CD14-positive monocyte (primary cell): ENCODE data around the gene SH3RF3. TPM values are rescaled to one million over a fixed set of nuclear protein-coding genes. Genes with fewer than 3 reads are reported as not detected.

Experiments used
- DNase-seq, 3 donors: peaks; one replicate each; pipeline ENCODE4 v3.0.0-alpha.2; 2011 to 2022
- H2AFZ ChIP-seq: 2 replicates; pipeline ENCODE4 v1.6.0; 2012; ENCODE audit warnings: mild to moderate bottlenecking, low read depth, low read length, inconsistent platforms; ENCODE audit not compliant: insufficient read depth, poor library complexity, severe bottlenecking
- H3K27ac ChIP-seq, 2 donors: 1 replicate in 1 of 2; 2 replicates in 1 of 2; pipeline ENCODE4 v1.5.1; 2012 to 2013; ENCODE audit warnings: low read length in 2 of 2, control low read depth in 1 of 2, inconsistent platforms in 1 of 2, low read depth in 1 of 2, mild to moderate bottlenecking in 1 of 2
- H3K27me3 ChIP-seq, 2 donors: one replicate each; pipeline versions ENCODE4 v1.6.0 to v1.6.1; 2011 to 2013; ENCODE audit warnings: low read length in 2 of 2; ENCODE audit not compliant: control insufficient read depth in 2 of 2, insufficient read depth in 2 of 2
- H3K36me3 ChIP-seq, 2 donors: replicated peaks in 1 of 2; 1 replicate in 1 of 2; 2 replicates in 1 of 2; pipeline versions ENCODE4 v1.5.1 to v1.6.1; 2012 to 2013; ENCODE audit warnings: low read length in 2 of 2, control low read depth in 1 of 2, inconsistent platforms in 1 of 2, mild to moderate bottlenecking in 1 of 2; ENCODE audit not compliant: insufficient read depth in 2 of 2, control insufficient read depth in 1 of 2
- H3K4me1 ChIP-seq, 2 donors: 1 replicate in 1 of 2; 2 replicates in 1 of 2; pipeline versions ENCODE4 v1.5.1 to v1.6.1; 2012 to 2013; ENCODE audit warnings: low read length in 2 of 2, control low read depth in 1 of 2, inconsistent platforms in 1 of 2, mild to moderate bottlenecking in 1 of 2, moderate library complexity in 1 of 2; ENCODE audit not compliant: insufficient read depth in 2 of 2, control insufficient read depth in 1 of 2
- H3K4me2 ChIP-seq: replicated peaks from 2 replicates; pipeline ENCODE3; 2012; ENCODE audit warnings: low read length, moderate library complexity, mild to moderate bottlenecking; ENCODE audit not compliant: poor library complexity, severe bottlenecking; ENCODE audit errors: extremely low read depth
- H3K4me3 ChIP-seq, 3 experiments: fragments of 200-600 bp in 1 of 3; sonication (generic) in 1 of 3; replicated peaks in 1 of 3; 1 replicate in 2 of 3; 2 replicates in 1 of 3; pipeline ENCODE4 v1.5.1; 2011 to 2013; ENCODE audit warnings: low read length in 3 of 3, mild to moderate bottlenecking in 3 of 3, control low read depth in 2 of 3, low read depth in 2 of 3, inconsistent platforms in 1 of 3, moderate library complexity in 1 of 3
- H3K79me2 ChIP-seq: 2 replicates; pipeline ENCODE4 v1.6.0; 2012; ENCODE audit warnings: mild to moderate bottlenecking, control low read depth, inconsistent platforms, low read length, moderate library complexity; ENCODE audit not compliant: insufficient read depth
- H3K9ac ChIP-seq: 2 replicates; pipeline ENCODE4 v1.6.0; 2017; ENCODE audit warnings: low read length, mild to moderate bottlenecking; ENCODE audit not compliant: insufficient read depth, poor library complexity, severe bottlenecking
- H3K9me3 ChIP-seq, 2 donors: replicated peaks in 1 of 2; 1 replicate in 1 of 2; 2 replicates in 1 of 2; pipeline versions ENCODE4 v1.5.1 to v1.6.1; 2012 to 2013; ENCODE audit warnings: low read length in 2 of 2, control low read depth in 1 of 2; ENCODE audit not compliant: control insufficient read depth in 1 of 2, insufficient read depth in 1 of 2
- H4K20me1 ChIP-seq: 2 replicates; pipeline ENCODE4 v1.6.0; 2012; ENCODE audit warnings: mild to moderate bottlenecking, low read length, control low read depth, moderate library complexity; ENCODE audit not compliant: insufficient read depth
- H3K27ac Mint-ChIP-seq, 7 donors: one replicate each; pipeline ENCODE4 v1.8.0; 2020; ENCODE audit warnings: mild to moderate bottlenecking in 7 of 7, mixed read lengths in 7 of 7, moderate library complexity in 6 of 7, inconsistent platforms in 2 of 7
- H3K27me3 Mint-ChIP-seq, 3 donors: one replicate each; pipeline ENCODE4 v1.8.0; 2021 to 2022; ENCODE audit warnings: low read depth in 3 of 3, mild to moderate bottlenecking in 3 of 3, mixed read lengths in 3 of 3, moderate library complexity in 3 of 3, inconsistent platforms in 1 of 3
- H3K36me3 Mint-ChIP-seq, 2 donors: one replicate each; pipeline ENCODE4 v1.8.0; 2020; ENCODE audit warnings: mixed read lengths in 2 of 2, inconsistent platforms in 1 of 2, mild to moderate bottlenecking in 1 of 2
- H3K4me1 Mint-ChIP-seq: one replicate; pipeline ENCODE4 v1.8.0; 2020; ENCODE audit warnings: mild to moderate bottlenecking, mixed read lengths
- H3K4me3 Mint-ChIP-seq, 2 donors: one replicate each; pipeline ENCODE4 v1.8.0; 2020; ENCODE audit warnings: mild to moderate bottlenecking in 2 of 2, mixed read lengths in 2 of 2, moderate library complexity in 1 of 2
- H3K9me3 Mint-ChIP-seq, 7 donors: one replicate each; pipeline ENCODE4 v1.8.0; 2020 to 2022; ENCODE audit warnings: mixed read lengths in 7 of 7, mild to moderate bottlenecking in 6 of 7, moderate library complexity in 6 of 7, inconsistent platforms in 2 of 7
- WGBS: methylation state at CpG from one replicate; pipeline ENCODE4 v1.1.5; 2013; ENCODE audit warnings: missing lambda C conversion rate; ENCODE audit not compliant: insufficient coverage; 5-methylcytosine and 5-hydroxymethylcytosine counted together
- intact Hi-C, 2 donors: fragments of 100-400 bp; cut with micrococcal nuclease; formaldehyde crosslinking; loops; one replicate each; pipeline versions ENCODE4 v1.15.0 to v1.15.1; 2023
- polyA plus RNA-seq, 3 donors: library from polyadenylated mRNA; depleted of rRNA in 1 of 3; unstranded in 2 of 3; stranded (reverse) in 1 of 3; fragments of 300-500 nt in 2 of 3; fragments of >200 nt in 1 of 3; fragmentation: Illumina TruSeq in 2 of 3; gene quantifications; 1 replicate in 2 of 3; 2 replicates in 1 of 3; pipeline ENCODE4 v1.2.3, GENCODE V29; 2012 to 2021
- TF ChIP-seq, protein P1 (sequence below): fragments of 200-600 bp; IDR thresholded peaks from one replicate; pipeline ENCODE4 v1.8.0; 2022; ENCODE audit warnings: antibody characterized with exemption, mild to moderate bottlenecking

Gene SH3RF3
- polyA plus RNA-seq, 3 donors = 0.25 to 0.75 (median 0.34) TPM

GRCh38 chr2:109147405-109147804 lies 18.4 kb downstream of the SH3RF3 start:
- no peak overlapping the region for H3K9ac ChIP-seq
- intact Hi-C loops = no loop called here
- H3K4me1 Mint-ChIP-seq = no peaks in the 10 kb centered on the region
- no peak for DNase-seq
- H3K79me2 ChIP-seq = no peaks in the 10 kb centered on the region
- H3K27me3 ChIP-seq = no peaks in the 10 kb centered on the region
- H3K4me3 Mint-ChIP-seq = no peak overlapping the region
- no peak overlapping the region for H2AFZ ChIP-seq
- no peaks in the 10 kb centered on the region for H3K4me1 ChIP-seq
- TF ChIP-seq, protein P1, sequence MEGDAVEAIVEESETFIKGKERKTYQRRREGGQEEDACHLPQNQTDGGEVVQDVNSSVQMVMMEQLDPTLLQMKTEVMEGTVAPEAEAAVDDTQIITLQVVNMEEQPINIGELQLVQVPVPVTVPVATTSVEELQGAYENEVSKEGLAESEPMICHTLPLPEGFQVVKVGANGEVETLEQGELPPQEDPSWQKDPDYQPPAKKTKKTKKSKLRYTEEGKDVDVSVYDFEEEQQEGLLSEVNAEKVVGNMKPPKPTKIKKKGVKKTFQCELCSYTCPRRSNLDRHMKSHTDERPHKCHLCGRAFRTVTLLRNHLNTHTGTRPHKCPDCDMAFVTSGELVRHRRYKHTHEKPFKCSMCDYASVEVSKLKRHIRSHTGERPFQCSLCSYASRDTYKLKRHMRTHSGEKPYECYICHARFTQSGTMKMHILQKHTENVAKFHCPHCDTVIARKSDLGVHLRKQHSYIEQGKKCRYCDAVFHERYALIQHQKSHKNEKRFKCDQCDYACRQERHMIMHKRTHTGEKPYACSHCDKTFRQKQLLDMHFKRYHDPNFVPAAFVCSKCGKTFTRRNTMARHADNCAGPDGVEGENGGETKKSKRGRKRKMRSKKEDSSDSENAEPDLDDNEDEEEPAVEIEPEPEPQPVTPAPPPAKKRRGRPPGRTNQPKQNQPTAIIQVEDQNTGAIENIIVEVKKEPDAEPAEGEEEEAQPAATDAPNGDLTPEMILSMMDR = no peak
- no peak overlapping the region for H3K27ac Mint-ChIP-seq
- WGBS = 100% methylated on average over 3 of the region's 7 CpGs
- no peaks in the 10 kb centered on the region for H3K9me3 Mint-ChIP-seq
- H3K36me3 ChIP-seq = no peaks in the 10 kb centered on the region
- no peak overlapping the region for H3K4me2 ChIP-seq
- H3K9me3 ChIP-seq = no peaks in the 10 kb centered on the region
- no peak overlapping the region for H3K27ac ChIP-seq
- H3K36me3 Mint-ChIP-seq = no peaks in the 10 kb centered on the region
- H3K27me3 Mint-ChIP-seq = peaks cover 4 to 9% (median 6%) of the 10 kb centered on the region in 3 donors
- H3K4me3 ChIP-seq = no peak overlapping the region
- no peaks in the 10 kb centered on the region for H4K20me1 ChIP-seq

DNA sequence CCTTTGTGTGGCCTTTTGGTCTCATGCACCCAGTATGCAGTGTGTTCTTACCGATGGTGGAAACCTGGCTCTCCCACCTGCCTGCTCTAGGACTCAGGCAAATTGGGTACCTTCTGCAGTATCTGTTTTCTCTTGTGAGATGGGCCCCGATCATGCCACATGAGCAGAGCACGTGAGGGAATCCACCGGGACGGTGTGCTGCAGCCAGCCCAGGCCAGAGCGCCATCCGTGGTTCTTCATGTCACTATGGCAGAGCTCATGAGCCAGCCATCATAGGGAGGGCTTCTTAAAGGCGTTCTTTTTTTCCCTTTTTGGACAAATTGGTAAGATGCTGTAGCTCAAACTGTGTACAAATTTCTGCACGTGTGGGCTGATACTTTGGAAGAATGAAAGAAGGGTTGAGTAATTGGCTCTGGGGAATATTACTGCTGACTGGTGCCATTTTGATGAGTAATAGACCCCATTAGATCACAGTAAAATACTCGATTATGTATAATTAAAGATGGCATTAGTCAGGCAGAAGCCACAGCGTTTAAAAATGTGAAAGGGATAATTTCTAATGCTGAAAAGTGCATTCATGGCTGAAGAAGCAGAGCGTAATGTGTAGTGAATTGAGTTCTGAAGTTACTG lies 19.2 kb downstream of the SH3RF3 start:
- 86% methylated on average over 9 of the region's 12 CpGs for WGBS
- H3K27ac ChIP-seq = no peak overlapping the region
- no peak overlapping the region for H3K4me2 ChIP-seq
- H3K79me2 ChIP-seq = no peaks in the 10 kb centered on the region
- no peak overlapping the region for H2AFZ ChIP-seq
- H3K9me3 ChIP-seq = no peaks in the 10 kb centered on the region
- intact Hi-C loops = no loop called here
- no peaks in the 10 kb centered on the region for H3K4me1 ChIP-seq
- no peak overlapping the region for H3K9ac ChIP-seq
- H4K20me1 ChIP-seq = no peaks in the 10 kb centered on the region
- no peaks in the 10 kb centered on the region for H3K27me3 ChIP-seq
- TF ChIP-seq, protein P1 = no peak
- Mint-ChIP-seq H3K36me3 (no peaks in the 10 kb centered on the region), H3K4me1 (no peaks in the 10 kb centered on the region), H3K9me3 (no peaks in the 10 kb centered on the region), H3K4me3 (no peak overlapping the region), H3K27ac (no peak overlapping the region), H3K27me3 (peaks cover 4 to 9% (median 5%) of the 10 kb centered on the region in 3 donors)
- no peak for DNase-seq
- no peak overlapping the region for H3K4me3 ChIP-seq
- H3K36me3 ChIP-seq = no peaks in the 10 kb centered on the region
